Hematopoietic multipotent progenitor cell treated with erythropoietin and hydrocortisone succinate and interleukin-3 and kit ligand, for 17 days (in vitro differentiated cells): Measurements from ENCODE around the gene TMEM87A.
"Not testable (repeated sequence)": the region's sequence is repeated elsewhere in the genome, so short reads cannot be mapped to it uniquely, and the experiment has no call there.

ENCODE experiments used
- DNase-seq: peaks from one replicate; pipeline ENCODE4 v3.0.0-alpha.2; 2015; ENCODE audit warnings: low spot score

The TMEM87A gene

DNA sequence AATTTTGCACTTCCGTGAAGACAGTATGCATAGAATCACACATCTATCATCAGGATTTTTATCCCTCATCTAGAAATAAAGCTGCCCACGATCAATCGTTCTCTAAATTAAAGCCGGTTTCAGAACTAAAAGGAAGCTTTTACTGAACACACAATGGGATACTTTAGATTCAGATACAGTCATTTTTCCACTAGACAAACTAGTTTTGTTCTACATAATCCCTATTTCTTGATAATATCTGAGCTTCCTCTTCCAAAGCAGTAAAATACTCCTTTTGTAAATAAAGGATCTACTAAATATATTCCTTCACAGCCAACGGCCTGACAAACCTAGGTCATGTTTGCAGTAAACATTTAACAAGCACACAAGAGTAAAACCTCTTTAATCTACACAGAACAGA, 2.2 kb downstream of the TMEM87A start:
- no peak for DNase-seq

DNA sequence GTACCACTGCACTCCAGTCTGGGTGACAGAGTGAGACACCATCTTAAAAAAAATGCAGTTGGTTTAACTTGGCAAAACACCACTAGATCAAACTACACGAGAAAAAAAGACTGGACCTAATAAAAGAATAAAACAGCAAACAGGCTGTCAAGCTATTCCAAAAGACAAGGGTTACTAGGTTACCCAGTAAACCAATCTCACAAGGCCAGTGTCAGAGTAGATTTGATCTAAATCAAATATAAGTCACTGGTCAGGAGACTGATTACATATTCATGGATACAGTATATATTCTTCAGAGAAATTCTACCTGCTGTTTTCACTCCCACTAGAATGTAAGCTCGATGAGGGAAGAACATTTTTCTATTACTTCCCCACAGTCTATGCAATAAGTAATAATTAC, 2.7 kb downstream of the TMEM87A start:
- DNase-seq, result no peak

DNA sequence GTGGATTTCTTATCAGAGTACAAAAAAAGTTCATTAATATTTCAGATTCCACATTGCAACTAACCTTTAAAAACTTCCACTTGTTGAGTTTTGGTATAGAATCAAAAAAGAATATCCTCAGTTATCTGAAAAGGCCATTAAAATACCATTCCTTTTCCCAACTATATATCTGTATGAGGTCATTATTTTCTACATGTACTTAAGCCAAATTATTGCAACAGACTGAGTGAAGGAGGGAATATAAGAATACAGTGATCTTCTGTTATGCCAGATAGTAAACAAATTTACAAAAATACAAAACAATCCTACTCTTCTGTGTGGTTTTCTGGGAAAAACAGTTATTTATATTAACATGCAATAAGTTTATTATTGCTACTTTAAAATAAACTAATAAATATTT, 5.9 kb downstream of the TMEM87A start:
- no peak for DNase-seq

DNA sequence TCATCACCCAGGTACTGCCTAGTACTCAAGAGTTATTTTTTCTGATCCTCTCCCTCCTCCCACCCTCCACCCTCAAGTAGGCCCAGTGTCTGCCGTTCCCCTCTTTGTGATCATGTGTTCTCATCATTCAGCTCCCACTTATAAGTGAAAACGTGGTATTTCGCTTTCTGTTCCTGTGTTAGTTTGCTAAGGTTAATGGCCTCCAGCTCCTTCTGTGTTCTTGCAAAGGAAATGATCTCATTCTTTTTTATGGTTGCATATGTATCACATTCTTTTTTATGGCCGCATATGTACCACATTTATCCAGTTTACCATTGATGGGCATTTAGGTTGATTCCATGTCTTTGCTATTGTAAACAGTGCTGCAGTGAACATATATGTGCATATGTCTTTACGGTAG, 8.4 kb downstream of the TMEM87A start:
- DNase-seq, result no peak

DNA sequence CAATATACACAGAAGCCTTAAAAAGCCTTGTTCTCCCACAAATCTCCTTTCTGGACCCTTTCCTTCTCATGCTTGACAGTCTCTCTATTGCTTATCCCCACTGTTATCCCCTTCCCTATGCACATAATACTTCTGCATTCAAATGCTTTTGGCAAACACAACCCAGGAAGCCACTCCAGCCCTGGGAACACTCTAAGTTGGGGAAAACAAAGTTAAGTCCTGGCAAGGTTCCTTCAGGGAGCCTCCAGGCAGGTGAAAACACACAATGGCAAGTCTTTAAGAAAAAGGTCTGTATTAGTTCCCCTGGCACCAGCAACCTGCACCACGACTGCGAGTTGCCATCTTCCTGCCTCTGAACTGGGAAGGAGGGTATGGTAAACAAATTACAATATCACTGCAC, 19.9 kb downstream of the TMEM87A start:
- DNase-seq, result no peak

DNA sequence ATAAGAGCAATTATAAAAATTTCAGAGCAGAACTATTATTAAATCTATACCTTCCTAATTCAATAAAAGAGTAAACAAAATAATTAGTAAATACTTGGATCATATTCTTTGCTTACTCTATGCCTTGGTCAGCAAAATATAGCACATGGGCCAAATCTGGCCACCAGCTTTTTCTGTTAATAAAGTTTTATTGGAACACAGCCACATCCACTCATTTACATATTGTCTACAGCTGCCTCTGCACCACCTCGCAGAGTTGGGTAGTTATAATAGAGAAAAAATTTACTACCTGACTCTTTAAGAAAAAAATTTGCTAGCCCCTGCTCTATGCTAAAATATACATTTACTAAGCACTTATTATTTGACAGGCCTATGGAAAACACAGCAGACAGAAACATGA, 32.4 kb downstream of the TMEM87A start:
- DNase-seq, result no peak

DNA sequence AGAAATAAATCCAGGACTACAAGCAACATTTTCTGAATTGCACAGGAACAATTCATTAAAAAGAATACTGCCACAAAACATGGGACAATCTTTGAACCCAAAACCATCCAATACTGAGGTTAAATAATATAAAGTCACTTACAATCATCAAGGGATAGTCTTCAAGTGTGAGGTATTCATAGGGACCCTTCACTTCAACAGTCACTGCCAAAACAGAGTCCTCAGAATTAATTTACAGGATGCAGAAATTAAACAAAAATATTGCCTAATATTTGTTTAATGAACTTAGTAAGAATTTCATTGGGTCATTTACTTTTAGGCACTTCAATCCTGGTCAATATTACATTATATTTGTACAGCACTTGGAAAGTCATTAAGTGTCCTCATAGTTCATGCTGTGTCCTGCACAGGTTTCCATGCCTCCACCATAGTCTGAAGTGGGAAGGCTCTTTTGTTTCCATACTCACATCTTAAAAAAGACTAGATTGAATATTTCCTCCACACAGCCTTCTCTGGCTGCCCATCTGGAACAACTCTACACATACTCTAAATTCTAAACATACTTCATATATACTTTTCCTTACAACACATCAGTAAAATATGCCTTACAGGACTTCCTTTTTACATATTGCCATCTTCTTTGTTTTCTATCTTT, 33.6 kb downstream of the TMEM87A start:
- no peak for DNase-seq

DNA sequence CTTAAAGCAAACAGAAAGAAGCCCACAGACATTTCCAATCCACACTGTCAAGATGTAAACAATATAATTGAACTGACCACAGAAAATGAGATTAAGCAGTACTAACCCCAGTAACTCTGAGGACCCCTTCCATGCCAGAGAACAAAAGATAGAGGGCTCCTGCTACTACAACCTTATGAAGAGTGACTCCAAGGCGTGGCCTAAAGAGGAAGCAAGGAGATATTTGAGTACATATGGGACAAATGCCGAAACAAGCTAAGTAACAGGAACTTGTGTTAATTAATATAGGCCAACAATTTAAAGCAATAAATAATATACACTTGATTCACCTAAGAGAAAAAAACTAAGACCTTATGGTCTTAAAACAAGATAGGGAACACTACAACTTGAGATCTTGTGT, 40.1 kb downstream of the TMEM87A start:
- DNase-seq, result no peak

DNA sequence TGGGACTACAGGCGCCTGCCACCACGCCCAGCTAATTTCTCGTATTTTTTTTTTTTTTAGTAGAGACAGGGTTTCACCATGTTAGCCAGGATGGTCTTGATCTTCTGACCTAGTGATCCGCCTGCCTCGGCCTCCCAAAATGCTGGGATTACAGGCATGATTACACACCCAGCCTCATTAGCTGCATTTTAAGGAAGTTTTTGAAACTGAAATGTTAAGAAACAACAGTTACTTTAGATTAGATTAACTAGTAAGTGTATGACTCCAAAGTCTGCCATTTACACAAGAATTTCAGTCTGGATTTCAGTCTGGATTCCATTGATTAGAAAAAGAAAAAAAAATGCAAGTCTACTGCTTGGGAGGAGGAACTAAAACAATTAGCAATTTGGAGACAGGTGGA, 40.6 kb downstream of the TMEM87A start:
- no peak for DNase-seq

DNA sequence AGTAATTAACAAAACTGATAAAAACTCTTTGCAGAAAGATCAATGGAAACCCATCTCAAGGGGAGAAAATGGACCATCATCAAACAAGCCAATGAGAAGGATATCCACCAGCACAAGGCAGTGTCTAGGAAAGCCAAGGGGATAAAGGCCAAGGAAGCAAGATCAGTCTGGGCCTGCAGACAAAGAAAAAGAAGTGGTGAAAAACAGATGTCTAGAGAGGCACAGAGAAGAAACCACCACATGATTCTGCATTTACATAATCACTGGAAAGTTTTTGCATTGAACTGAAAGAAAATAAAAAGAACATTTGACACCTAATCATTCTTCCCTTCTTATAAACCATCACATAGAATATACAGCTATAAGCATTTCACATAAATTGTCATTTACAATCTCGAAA, 42.1 kb downstream of the TMEM87A start:
- no peak for DNase-seq

DNA sequence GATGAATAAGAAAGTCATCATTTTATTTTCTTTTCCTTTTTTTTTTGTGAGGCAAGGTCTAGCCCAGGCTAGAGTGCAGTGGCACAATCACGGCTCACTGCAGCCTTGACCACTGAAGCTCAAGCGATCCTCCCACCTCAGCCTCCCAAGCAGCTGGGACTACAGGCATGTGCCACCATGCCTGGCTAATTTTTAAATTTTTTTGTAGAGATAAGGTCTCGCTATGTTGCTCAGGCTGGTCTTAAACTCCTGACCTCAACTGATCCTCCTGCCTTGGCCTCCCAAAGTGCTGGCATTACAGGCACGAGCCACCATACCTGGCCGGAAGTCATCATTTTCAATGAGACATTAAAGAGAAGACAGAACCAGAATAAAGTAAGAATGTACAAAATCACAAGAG, 44.3 kb downstream of the TMEM87A start:
- DNase-seq, result not testable (repeated sequence)

DNA sequence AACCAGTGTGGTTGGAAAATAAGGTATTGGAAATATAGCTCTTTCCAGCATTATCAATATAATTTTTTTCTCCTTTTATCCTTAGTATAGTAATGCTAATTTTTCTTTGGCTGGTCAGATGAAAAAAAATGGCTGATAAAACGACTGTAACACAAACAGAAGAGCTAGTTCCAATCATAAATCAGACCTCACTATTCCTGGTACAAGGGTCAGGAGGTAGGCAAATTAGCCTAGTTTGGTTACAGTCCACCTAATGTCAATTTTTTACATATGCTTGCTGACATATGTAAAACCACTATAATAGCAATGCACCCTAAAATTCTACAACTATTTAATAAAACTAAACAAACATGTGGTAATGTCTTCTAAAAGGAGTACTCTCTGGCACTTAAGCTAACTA, 45.2 kb downstream of the TMEM87A start:
- no peak for DNase-seq

DNA sequence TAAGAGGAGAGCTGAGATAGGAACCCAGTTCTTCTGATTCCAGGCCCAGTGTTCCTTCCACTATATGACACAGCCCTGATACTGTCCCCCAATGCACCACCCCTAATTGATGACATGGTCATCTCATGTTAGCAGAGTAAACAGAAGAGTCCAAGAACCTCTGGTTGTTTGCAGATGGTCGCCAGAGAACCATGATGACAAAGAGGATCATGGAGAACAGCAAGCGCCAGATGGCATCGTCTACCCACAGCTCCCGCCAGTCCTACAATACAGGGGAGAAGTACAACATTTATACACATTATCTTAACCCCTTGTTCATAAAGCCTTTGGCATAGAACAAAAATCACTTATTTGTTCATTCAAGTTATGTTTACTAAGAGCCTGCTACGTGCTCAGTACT, 46.6 kb downstream of the TMEM87A start:
- DNase-seq, result no peak

DNA sequence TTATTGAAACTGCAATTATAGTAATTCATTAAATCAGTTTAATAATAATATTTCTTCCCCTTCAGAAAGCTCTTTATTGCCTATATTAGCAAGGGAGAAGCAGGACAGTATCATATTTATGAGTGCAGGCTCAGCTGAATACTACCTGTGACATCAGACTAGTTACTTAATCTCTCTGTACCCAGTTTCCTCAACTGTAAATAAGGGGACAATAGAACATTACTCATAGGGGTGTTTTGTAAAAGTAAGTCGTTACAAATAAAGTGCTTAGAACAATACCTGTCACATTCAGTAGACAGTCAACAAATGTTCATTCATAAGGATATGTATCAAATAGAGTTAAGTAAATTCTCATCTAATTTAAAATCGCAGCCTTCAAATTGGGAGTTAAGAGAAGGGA, 53.0 kb downstream of the TMEM87A start:
- no peak for DNase-seq

DNA sequence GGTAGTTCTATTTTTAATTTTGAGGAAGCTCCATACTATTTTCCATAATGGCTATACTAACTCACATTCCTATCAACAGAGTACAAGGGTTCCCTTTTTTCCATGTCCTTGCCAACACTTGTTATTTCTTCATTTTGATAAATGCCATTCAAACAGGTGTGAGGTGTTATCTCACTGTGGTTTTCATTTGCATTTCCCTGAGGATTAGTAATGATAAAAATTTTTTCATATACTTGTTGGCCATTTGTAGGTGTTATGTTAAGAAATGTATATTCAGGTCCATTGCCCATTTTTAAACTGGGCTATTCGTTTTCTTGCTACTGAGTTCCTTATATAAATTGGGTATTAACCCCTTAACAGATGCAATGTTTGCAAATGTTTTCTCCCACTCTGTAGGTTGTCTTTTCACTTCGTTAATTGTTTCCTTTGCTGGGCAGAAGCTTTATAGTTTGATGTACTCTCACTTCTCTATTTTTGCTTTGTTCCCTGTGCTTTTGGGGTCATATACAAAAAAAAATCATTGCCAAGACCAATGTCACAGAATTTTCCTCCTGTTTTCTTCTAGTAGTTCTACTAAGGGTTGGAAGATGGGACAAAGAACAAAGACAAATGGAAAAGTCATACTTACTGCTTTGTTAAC, 54.2 kb downstream of the TMEM87A start:
- no peak for DNase-seq

DNA sequence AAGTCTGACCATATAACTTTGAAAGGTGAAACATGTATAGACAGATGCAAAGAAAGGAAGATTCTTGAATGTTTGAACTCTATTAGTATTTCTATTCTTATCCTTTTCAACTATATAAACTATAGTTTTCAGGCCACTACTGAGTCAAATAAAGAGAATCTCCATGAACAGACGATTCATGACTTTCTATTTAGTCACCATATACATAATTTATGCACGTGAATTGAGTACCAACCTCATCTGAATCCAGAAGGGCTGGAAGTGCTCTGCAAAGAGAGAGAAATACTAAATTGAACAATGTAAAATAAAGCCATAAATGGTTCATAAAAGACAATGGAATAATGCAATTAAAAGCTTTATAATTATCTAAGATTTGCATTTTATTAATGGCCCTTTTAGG, 55.7 kb downstream of the TMEM87A start:
- no peak for DNase-seq

DNA sequence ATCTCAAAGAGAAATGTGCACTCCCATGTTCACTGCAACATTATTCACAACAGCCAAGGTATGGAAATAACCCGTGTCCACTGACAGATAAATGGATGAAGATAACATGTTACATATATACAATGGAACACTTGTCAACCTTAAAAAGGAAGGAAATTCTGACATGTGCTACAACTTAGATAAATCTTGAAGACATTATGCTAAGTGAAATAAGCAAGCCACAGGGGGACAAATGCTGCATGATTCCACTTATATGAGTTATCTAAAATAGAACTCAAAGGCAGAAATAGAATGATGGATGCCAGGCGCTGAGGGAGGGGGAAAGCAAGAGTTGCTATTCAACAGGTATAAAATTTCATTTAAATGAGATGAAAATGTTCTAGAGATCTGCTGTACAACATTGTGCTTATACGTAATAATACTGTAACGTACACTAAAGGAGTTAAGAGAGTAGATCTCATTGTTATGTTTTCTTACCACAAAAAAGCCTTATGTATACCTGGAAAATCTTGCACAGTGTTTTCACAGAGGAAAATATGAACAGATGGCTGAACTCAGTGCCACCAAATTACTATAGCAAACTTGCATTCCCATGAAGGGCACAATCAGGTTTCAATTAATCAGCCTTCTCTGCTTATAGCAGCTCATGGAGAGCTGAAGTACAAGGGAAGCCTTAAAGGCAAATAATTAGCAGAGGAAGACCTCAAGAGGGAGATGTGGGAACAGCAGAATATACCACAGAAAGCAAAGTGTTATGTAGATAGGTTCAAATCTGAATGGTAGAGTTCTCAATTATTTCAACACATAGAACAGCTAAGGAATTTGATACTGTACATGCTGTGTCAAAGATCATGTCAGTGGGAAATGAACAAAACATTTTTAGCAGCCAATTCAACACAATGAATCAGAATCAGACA, 57.1 kb downstream of the TMEM87A start:
- DNase-seq, result no peak

DNA sequence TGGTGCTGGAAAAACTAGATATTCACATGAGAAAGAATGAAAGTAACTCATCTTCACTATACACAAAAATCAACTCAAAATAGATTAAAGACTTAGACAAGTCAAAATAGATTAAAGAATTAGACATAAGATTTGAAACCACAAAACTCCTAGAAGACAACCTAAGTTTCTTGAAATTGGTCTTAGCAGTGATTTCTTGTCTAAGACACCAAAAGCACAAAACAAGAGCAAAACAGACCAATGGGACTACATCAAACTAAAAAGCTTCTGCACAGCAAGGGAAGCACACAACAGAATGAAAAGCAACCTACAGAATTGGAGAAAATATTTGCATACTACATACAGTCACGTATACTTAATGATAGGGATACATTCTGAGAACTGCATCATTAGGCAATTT, 58.6 kb downstream of the TMEM87A start:
- DNase-seq, result no peak

DNA sequence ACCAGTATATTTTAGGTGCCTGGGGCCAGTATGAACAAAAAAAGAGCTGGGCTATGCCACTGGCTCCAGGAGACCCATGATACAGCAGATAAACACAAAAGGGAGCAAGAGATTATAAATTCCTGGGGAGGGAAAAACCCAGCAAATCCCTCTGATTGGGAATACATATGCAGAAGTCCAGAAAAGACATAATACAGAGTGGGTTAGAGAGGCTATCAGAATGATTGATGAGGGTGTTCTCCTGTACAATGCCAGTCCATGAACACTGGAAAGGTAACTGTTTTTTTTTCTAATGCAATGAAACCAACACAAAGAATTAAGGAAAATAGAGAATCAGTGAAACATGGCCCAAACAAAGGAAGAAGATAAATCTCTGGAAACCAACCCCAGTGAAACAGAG, 59.7 kb downstream of the TMEM87A start:
- DNase-seq, result no peak

DNA sequence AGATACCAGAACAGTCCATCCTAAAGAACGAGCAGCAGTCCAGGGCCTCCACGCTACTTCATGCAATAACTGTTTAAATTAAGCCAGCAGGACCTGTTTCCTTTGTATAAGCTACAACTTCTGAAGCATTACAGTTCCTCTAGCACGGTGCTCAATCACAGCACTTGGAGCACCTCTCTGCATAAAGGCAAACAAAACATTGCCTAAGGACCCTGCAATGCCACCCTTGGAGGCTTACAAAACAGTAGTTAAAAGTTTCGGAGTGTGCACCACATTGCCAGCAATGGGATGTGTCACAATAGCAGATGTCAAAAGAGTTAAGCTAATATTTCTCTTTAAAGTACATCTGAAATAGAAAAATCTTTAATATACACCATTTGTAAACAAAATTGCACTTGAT, 62.5 kb downstream of the TMEM87A start:
- no peak for DNase-seq

DNA sequence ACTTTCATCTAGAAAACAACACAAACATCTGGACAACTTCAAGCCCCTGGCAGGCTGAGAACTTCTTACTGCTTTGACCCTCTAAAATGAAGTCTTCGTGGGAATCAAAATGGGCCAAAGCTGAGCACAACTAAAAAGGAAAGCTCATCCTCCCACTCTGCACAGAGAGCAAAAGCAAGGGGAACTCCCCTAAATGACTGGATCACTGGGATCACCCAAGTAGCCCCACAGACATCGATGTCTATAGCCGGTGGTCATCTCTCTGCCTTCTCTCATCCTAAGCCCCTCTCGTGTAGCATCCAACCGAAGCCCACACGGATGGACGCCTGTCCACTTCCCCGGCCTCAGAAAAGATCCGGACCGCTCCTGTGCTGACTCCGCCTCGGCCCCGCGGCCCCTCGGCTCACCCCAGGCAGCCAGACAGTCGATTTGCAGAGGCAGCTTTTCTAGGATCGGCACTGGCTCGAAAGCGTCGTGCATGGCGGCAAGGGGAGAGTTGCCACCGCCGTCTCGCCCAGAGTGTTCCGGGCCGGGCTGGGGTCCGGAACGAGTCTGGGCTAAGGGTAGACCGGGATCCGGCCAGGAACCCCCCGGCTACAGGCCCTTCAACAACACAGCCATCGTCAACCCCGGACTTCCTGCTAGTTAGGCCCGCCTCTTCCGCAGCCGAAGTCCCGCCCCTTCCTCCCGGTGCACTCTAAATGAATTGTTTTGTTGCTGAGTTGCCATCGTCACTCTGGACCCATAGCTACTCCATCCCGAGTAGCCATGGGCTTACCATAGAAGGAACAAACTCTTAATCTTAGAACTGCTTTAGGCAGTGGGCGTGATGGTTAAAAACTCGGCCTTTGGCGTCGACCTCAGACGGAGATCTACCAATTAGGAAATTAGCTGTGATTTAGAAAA, 65.3 kb downstream of the TMEM87A start, which contains the start of gene VPS39:
Gene VPS39 (minus strand): TSS at position 631 of the 906 bp plus-strand sequence. CDS start 151 bp downstream, at position 480.
- peak; percentile 68 for DNase-seq

DNA sequence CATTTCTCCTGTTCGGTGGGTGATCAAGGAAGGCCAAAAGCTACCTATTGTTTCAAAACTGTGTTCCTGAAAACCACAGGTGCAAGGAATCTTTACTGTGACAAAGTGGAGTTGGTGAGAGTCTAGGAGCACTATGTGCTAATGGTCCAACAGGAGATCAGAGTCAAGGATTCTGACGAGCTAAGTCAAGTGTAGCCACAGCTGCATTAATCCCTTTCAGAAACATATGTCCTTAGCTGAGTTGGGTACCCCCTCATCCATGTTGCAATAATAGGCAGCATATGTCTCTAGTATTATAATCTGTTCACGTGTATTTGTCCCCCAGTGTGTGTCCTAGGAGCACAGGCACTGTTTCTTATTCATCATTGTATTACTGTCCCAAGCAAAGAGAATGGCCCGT, 66.8 kb downstream of the TMEM87A start:
- no peak for DNase-seq
